Liver (tissue), 3 donors: ENCODE data around the gene EIF4G3.

Experiments
- RAD21 ChIP-seq, 2 donors: IDR thresholded peaks; 2 replicates each; pipeline ENCODE4 v1.6.1; 2016; ENCODE audit warnings: antibody characterized with exemption in 2 of 2, mild to moderate bottlenecking in 2 of 2
- RXRA ChIP-seq, 2 donors: IDR thresholded peaks; 2 replicates each; pipeline ENCODE4 v1.6.1; 2017 to 2018; ENCODE audit warnings: antibody characterized with exemption in 2 of 2, mild to moderate bottlenecking in 1 of 2
- SP1 ChIP-seq: IDR thresholded peaks from 2 replicates; pipeline ENCODE4 v1.6.1; 2018; ENCODE audit warnings: antibody characterized with exemption, mild to moderate bottlenecking
- TAF1 ChIP-seq: conservative IDR thresholded peaks from 2 replicates; pipeline ENCODE4 v1.6.1; 2016; ENCODE audit warnings: antibody characterized with exemption, mild to moderate bottlenecking
- TF ChIP-seq, protein P1 (sequence below): fragments of 150-350 bp; IDR thresholded peaks from 2 replicates; pipeline ENCODE4 v1.5.1; 2017; ENCODE audit warnings: improper control_type of control experiment, low read depth, low read length; ENCODE audit not compliant: missing input control
- TF ChIP-seq, protein P2 (sequence below): IDR thresholded peaks from 2 replicates; pipeline ENCODE4 v1.6.1; 2016; ENCODE audit warnings: antibody characterized with exemption, mild to moderate bottlenecking
- TF ChIP-seq, protein P3 (sequence below): IDR thresholded peaks from 2 replicates; pipeline ENCODE4 v1.6.1; 2016; ENCODE audit warnings: antibody characterized with exemption
- donor health status: healthy.
- donor health status: healthy.

DNA sequence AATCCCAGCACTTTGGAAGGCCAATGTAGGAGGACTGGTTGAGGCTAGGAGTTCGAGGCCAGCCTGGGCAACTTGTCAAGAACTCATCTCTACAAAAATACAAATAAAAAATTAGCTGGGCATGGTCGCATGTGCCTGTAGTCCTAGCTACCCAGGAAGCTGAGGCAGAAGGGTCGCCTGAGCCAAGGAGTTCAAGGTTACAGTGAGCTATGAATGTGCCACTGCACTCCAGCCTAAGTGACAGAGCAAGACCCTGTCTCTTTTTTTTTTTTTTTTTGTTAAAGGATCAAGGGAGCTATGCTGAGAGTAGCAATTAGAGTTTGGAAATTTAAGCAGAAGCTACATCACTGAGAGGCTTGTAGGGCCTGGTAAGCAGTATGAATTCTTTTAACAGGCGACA is 70.9 kb downstream of the EIF4G3 start:
- TF ChIP-seq, protein P1, sequence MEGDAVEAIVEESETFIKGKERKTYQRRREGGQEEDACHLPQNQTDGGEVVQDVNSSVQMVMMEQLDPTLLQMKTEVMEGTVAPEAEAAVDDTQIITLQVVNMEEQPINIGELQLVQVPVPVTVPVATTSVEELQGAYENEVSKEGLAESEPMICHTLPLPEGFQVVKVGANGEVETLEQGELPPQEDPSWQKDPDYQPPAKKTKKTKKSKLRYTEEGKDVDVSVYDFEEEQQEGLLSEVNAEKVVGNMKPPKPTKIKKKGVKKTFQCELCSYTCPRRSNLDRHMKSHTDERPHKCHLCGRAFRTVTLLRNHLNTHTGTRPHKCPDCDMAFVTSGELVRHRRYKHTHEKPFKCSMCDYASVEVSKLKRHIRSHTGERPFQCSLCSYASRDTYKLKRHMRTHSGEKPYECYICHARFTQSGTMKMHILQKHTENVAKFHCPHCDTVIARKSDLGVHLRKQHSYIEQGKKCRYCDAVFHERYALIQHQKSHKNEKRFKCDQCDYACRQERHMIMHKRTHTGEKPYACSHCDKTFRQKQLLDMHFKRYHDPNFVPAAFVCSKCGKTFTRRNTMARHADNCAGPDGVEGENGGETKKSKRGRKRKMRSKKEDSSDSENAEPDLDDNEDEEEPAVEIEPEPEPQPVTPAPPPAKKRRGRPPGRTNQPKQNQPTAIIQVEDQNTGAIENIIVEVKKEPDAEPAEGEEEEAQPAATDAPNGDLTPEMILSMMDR = no peak
- TF ChIP-seq, protein P2, sequence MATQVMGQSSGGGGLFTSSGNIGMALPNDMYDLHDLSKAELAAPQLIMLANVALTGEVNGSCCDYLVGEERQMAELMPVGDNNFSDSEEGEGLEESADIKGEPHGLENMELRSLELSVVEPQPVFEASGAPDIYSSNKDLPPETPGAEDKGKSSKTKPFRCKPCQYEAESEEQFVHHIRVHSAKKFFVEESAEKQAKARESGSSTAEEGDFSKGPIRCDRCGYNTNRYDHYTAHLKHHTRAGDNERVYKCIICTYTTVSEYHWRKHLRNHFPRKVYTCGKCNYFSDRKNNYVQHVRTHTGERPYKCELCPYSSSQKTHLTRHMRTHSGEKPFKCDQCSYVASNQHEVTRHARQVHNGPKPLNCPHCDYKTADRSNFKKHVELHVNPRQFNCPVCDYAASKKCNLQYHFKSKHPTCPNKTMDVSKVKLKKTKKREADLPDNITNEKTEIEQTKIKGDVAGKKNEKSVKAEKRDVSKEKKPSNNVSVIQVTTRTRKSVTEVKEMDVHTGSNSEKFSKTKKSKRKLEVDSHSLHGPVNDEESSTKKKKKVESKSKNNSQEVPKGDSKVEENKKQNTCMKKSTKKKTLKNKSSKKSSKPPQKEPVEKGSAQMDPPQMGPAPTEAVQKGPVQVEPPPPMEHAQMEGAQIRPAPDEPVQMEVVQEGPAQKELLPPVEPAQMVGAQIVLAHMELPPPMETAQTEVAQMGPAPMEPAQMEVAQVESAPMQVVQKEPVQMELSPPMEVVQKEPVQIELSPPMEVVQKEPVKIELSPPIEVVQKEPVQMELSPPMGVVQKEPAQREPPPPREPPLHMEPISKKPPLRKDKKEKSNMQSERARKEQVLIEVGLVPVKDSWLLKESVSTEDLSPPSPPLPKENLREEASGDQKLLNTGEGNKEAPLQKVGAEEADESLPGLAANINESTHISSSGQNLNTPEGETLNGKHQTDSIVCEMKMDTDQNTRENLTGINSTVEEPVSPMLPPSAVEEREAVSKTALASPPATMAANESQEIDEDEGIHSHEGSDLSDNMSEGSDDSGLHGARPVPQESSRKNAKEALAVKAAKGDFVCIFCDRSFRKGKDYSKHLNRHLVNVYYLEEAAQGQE = no peak
- TF ChIP-seq SP1 (no peak), RXRA (IDR thresholded peaks at IDR 0.05) (no peak), RAD21 (IDR thresholded peaks at IDR 0.05) (no peak), TAF1 (no peak)
- TF ChIP-seq, protein P3, sequence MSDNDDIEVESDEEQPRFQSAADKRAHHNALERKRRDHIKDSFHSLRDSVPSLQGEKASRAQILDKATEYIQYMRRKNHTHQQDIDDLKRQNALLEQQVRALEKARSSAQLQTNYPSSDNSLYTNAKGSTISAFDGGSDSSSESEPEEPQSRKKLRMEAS = no peak
